T-helper 17 cell (primary cell): ENCODE data around the gene CIB4. TPM values are rescaled to one million over a fixed set of nuclear protein-coding genes. Genes with fewer than 3 reads are reported as not detected.

Experiments used
- ATAC-seq: fragments of 150-1000 bp; cut with Tn5 transposase; 2 replicates; pipeline ENCODE4 v1.10.0; 2021; ENCODE audit warnings: mild to moderate bottlenecking, moderate library complexity
- DNase-seq, 3 donors: peaks; one replicate each; pipeline versions ENCODE4 v3.0.0 to v3.0.0-alpha.2; 2020 to 2021
- H3K9me3 ChIP-seq: one replicate; pipeline ENCODE4 v1.7.0; 2013; ENCODE audit warnings: low read length, mild to moderate bottlenecking; ENCODE audit not compliant: control insufficient read depth, poor library complexity, severe bottlenecking
- H3K27ac Mint-ChIP-seq: one replicate; pipeline ENCODE4 v1.8.0; 2022; ENCODE audit warnings: mild to moderate bottlenecking, moderate library complexity, mixed read lengths
- H3K27me3 Mint-ChIP-seq: one replicate; pipeline ENCODE4 v1.8.0; 2022; ENCODE audit warnings: mixed read lengths
- H3K36me3 Mint-ChIP-seq: one replicate; pipeline ENCODE4 v1.8.0; 2022; ENCODE audit warnings: low read depth, mixed read lengths
- H3K4me1 Mint-ChIP-seq: one replicate; pipeline ENCODE4 v1.8.0; 2022; ENCODE audit warnings: mild to moderate bottlenecking, mixed read lengths
- H3K4me3 Mint-ChIP-seq: one replicate; pipeline ENCODE4 v1.8.0; 2022; ENCODE audit warnings: mild to moderate bottlenecking, moderate library complexity, mixed read lengths
- total RNA-seq, 4 donors: library from RNA in 2 of 4; stranded (reverse) in 2 of 4; gene quantifications; one replicate each; pipeline ENCODE4 v1.2.3 and lab custom pipeline; 2022 to 2026

The CIB4 gene
- total RNA-seq, 2 donors from 2014 or later = not detected

DNA sequence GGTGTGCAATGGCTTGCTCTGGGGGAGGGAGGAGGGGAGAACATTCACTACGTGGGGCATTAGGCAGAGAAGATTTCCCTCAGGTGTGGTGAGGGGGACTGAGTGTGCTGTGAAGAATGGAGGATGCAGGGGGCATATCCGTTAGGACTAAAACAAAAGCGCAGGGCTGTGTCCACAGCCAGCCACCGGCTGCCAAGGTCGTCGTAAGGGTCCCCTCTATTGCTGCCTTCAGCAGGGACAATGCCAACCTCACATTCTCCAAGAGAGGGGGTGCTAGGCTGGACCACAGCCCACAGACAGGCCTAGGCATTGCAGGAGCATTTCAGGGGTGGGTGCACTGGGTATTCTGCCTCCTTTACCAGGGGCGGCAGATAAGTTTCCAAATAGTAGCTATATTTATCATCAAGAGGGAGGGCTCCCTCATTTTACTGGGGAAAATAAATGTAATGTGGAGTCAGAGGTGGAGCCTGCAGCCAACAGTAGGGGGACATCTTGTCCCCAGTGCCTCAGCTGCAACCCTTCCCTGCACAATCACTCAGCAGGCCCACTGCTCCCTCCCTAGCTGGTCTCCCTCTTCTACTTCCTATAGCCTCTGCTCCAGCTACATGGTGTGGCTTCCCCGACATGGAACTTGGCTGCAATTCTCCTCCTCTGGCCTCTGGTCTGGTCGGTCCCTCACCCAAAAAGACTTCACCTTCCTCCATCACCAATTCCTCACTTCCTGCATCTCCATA is 88.4 kb downstream of the CIB4 start:
- H3K4me1 Mint-ChIP-seq = peaks cover 10% of the 10 kb centered on the region
- H3K27me3 Mint-ChIP-seq = peaks cover 74% of the 10 kb centered on the region
- DNase-seq = no peak
- no peaks in the 10 kb centered on the region for H3K9me3 ChIP-seq
- no peak for ATAC-seq
- H3K4me3 Mint-ChIP-seq = no peak overlapping the region
- no peak overlapping the region for H3K27ac Mint-ChIP-seq
- peaks cover 3% of the 10 kb centered on the region for H3K36me3 Mint-ChIP-seq

DNA sequence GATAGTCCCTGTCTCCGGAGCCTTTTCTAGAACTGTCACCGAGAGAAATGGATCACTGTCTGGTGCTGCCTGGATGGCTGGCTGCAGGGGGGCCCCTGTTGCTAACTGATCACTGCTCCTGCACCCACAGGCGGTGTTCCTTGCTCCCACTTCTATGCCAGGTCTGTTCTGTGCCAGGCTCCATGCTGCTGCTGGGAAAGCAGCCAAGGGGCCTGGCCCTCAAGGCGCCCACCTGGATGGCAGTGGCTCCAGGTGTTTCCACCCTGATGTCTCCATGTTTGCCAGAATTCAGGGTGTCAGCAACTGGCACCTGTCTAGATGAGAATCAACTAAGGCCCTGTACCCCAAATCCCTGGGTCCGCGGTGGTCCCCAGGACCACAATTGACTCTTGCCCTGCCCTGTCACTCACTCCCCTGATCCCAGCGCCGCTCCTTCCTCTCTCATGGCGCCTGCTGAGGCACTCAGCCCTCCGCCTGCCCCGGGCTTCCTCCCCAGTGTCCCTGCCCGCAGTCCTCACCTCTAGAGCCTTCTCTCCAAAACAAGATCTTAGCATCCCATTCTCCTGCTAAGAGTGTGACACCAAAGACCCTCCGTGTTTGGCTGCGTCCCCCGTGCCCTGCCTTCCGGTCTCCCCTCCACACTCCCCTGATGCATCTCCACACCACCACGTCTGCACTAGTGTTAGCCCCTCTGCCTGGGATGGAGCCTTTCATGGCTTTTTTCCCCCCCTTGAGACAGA is 90.7 kb downstream of the CIB4 start:
- Mint-ChIP-seq H3K4me1 (peaks cover 10% of the 10 kb centered on the region), H3K4me3 (no peak overlapping the region), H3K36me3 (peaks cover 3% of the 10 kb centered on the region), H3K27ac (no peak overlapping the region), H3K27me3 (peaks cover 57% of the 10 kb centered on the region)
- H3K9me3 ChIP-seq = no peaks in the 10 kb centered on the region
- DNase-seq (no peak), ATAC-seq (no peak)

DNA sequence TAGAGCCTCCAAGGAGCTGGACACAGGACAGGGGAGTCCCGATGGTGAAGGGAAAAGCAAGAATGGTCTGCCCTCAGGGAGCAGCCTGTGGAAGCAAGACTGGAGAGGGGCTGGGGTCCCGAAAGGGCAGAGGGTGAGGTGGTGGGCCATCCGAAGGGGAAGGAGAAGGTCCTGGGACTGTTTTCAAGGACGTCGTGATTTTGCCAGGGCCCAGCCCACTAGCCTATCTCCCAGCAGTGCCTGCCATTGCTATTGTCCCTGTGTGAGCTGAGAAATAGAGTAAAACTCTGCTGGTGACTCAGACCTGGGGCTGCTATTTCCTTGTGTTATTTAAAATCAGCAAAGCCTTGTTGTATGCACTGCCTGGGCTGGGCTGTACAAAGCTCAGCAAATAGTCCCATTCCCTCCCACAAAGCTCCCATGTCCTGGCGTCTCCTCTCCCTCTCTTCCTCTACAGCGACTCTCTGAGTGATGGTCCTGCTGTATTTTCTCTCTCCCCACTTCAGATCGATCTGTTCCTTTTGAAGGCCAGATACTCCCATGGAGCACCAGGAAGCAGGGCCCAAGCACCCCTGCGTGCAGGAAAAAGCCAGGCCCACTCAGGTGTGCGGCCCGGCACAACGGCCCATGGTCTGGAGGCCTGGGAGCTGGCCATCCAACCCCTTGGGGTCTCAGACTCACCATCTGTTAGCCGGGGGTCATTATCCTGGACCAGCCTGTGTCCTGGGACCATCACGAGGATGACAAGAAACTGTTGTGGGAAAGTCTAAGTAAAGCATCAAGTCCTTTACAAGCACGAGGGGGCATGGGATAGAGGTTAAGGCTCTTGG is 98.3 kb downstream of the CIB4 start:
- H3K9me3 ChIP-seq = no peaks in the 10 kb centered on the region
- Mint-ChIP-seq H3K4me3 (no peak overlapping the region), H3K27me3 (peaks cover 27% of the 10 kb centered on the region), H3K36me3 (no peaks in the 10 kb centered on the region), H3K27ac (no peak overlapping the region), H3K4me1 (no peaks in the 10 kb centered on the region)
- ATAC-seq (no peak), DNase-seq (no peak)

DNA sequence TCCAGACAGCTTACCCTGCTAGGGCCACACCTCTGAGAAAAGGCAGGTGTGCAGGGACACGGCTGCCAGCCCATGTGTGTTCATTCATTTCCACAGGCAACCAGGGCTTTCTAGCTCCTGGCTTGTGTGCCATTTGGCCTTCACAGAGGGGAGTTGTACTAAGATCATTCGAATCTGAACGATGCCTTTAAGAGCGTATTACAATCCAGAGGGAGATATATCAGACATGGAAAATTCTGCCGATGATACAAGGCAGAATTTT is 99.0 kb downstream of the CIB4 start:
- H3K27ac Mint-ChIP-seq = no peak overlapping the region
- H3K9me3 ChIP-seq = no peaks in the 10 kb centered on the region
- DNase-seq (no peak), ATAC-seq (no peak)
- no peak overlapping the region for H3K4me3 Mint-ChIP-seq
- H3K36me3 Mint-ChIP-seq = no peaks in the 10 kb centered on the region
- peaks cover 22% of the 10 kb centered on the region for H3K27me3 Mint-ChIP-seq
- H3K4me1 Mint-ChIP-seq = no peaks in the 10 kb centered on the region

DNA sequence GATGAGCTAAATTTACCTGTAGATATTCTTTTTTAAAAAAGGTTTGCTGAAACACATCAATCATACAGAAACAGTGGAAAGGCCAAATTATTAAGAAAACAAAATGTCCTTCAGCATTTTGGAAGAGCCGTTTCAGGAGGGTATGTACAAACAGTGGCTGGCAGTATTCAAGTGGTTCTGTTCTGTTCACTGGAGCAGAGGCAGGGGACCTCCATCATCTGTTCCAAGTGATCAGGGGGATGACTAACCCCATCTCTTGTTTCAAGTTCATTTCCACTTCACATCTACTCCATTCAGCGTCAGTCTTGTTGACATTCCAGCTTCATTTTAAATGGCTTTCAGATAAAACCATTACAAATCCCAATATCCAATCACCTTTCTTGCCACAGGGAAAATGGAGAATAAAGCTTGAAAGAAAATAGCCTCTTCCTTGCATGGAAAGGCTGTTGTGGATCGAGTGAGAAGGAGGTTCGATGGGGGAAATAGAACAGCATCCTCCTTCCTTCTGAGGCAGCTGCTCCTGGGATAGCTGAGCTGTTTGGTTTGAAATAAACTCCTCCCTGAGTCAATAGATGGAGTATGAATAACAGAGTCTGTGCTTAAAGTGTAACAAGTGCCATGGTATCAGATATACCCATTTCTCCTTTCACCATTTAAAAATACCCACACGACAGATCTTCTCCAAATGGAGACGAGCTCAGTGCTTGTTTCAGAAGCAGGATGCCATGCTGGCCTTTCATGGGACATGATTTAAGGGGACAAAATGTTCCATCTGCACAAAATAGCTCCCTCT is 99.6 kb downstream of the CIB4 start:
- H3K27ac Mint-ChIP-seq = no peak overlapping the region
- peaks cover 23% of the 10 kb centered on the region for H3K27me3 Mint-ChIP-seq

DNA sequence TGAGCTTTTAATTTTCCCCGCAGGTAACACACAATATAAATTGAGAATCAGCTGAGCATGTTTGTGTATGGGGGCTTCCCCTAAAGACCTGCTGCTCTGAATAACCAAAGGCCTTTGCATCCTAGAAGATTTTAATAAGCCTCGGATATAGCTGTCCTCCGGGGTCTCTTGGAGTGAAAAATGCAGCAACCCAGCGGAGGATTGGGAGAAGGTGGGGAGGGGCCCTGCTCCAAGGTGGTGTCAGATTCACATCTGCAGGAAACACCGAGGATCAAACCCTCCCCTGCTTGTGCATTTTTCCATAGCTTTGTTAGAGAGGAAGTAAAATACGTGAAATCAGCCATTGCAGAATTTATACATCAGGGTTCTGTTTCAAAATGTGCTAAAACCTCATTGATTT is 100.2 kb downstream of the CIB4 start:
- DNase-seq (no peak), ATAC-seq (no peak)
- Mint-ChIP-seq H3K27ac (no peak overlapping the region), H3K4me3 (no peak overlapping the region), H3K36me3 (no peaks in the 10 kb centered on the region), H3K4me1 (no peaks in the 10 kb centered on the region), H3K27me3 (peaks cover 27% of the 10 kb centered on the region)
- H3K9me3 ChIP-seq = no peaks in the 10 kb centered on the region

More for the DNA sequence above, 99.6 kb downstream of the CIB4 start:
- H3K36me3 Mint-ChIP-seq = no peaks in the 10 kb centered on the region
- ATAC-seq = no peak
- H3K4me1 Mint-ChIP-seq = no peaks in the 10 kb centered on the region
- no peak overlapping the region for H3K4me3 Mint-ChIP-seq
- DNase-seq = no peak
- H3K9me3 ChIP-seq = no peaks in the 10 kb centered on the region

DNA sequence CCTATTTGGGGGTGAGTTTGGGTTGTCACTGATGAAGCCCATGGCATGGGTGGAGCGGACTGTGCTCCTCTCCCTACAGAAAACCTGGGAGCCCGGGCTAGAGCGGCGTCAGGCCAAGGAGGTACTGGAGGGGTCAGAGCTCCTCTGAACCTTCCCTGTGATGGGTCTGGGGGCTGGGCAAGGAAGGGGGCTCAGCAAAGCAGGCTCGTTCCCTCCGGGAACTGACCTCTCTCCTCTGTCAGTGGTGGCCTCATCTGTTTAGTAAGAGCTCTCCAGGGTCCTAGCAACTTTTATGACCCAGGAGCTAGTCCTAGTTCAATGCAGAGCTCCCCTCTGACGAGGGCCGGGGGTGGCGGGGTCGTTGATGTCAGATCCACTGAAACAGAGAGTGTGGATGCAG is 100.9 kb downstream of the CIB4 start:
- Mint-ChIP-seq H3K27me3 (peaks cover 33% of the 10 kb centered on the region), H3K4me3 (no peak overlapping the region), H3K4me1 (no peaks in the 10 kb centered on the region), H3K27ac (no peak overlapping the region), H3K36me3 (no peaks in the 10 kb centered on the region)
- DNase-seq (no peak), ATAC-seq (no peak)
- H3K9me3 ChIP-seq = no peaks in the 10 kb centered on the region

DNA sequence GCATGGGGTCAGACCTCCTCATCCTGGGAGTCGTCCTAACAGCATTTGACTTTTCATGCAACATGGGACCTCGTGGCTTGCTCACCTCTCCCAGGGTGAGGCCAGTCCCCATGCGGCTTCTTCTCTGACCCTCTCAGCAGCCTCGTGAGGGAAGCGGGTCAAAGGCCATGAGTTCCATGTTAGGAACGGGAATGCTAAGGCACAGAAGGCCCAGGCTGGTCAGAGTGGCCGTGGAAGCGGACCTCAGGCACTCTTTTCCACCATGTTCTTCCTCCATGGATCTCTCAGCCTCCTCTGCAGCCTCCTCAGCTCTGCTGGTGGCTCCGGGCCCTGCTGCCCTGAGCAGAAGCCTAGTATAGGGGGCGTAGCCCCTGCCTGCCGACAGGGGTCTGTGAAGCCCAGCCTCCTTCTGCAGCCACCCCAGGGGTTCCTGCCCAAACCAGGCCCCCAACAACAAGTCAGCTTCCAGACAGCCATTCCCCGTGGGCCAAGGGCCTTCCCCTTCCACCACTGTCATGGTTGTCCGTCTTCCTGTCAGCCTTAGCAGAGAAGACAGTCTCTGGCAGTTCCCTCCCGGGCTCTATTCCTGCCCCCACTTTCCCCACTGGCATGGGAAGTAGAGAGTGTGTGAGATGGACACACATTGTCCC is 103.2 kb downstream of the CIB4 start:
- Mint-ChIP-seq H3K4me1 (no peaks in the 10 kb centered on the region), H3K36me3 (no peaks in the 10 kb centered on the region), H3K27me3 (peaks cover 25% of the 10 kb centered on the region), H3K4me3 (no peak overlapping the region), H3K27ac (no peak overlapping the region)
- DNase-seq = no peak
- no peaks in the 10 kb centered on the region for H3K9me3 ChIP-seq
- ATAC-seq = no peak

DNA sequence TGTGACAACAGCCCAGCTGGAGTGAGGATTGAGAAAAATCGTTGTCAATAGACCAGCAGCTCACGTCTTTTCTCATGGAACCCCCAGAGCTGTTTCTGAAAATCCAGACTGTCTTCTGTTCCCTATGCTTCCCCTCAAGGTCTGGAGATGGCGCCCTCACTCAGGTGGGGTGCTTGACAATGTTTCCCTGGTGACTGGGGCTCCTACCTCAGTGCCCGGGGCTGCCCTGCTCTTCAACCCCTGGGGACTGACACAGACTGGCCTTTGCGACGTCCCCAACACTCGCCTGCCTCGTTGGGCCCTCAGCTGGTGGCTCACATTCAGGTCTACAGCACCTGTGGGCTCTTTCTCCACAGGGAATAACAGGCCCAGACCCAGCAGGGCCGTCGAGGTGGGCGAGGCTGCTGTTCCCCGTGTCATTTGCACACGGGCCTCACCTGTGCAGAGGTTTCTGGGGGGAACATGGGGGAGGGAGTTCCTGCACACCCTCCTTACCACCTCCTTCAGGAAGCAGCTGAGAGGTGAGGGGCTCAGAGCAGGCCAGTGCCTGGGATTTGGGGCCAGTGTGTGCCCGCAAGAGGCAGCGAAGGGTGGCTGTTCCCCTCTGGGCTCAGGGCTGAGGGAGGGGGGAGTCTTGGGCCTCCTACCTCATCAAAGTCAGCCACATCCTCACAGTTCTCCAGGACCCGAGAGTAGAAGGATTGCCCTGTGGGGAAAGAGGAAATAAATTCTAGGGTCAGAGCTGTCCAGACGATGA is 103.9 kb downstream of the CIB4 start:
- H3K9me3 ChIP-seq = no peaks in the 10 kb centered on the region
- ATAC-seq (no peak), DNase-seq (no peak)
- Mint-ChIP-seq H3K27ac (no peak overlapping the region), H3K36me3 (no peaks in the 10 kb centered on the region), H3K27me3 (peaks cover 18% of the 10 kb centered on the region), H3K4me3 (no peak overlapping the region), H3K4me1 (no peaks in the 10 kb centered on the region)

DNA sequence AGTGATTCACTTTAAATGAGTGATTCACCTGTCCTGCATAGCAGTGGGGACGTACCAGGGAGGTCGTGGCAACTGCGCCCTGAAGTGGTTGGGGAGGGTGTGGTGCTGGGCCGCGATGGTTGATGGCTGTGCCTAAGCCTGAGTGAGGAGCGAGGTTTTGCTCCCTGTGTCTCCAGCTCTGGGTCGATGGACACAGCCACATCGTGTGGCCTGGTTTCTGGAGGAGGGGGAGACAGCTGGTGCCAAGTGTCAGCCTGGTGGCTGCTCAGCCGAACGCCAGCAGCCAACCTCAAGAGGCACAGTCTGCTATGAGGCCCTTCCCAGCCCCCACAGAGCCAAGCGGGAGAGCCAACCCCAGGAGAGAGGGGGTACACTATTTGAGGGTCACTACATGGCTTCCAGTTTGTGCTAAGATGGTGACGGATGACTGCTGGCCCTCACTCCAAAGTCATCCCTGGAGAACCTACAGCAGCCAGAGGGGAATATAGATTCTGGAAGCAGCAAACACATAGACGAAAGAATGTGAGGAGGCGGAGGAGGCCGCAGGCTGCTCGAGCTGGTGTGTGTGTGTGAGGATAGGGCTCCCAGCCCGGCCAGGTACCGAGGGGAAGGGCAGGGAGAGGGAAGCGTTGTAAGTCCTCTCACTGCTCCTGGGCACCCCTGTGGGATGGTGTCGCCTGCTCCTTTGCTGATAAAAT is 104.6 kb downstream of the CIB4 start:
- Mint-ChIP-seq H3K27me3 (peaks cover 11% of the 10 kb centered on the region), H3K4me3 (no peak overlapping the region), H3K36me3 (no peaks in the 10 kb centered on the region), H3K27ac (no peak overlapping the region), H3K4me1 (no peaks in the 10 kb centered on the region)
- no peak for ATAC-seq
- H3K9me3 ChIP-seq = no peaks in the 10 kb centered on the region
- DNase-seq = no peak

DNA sequence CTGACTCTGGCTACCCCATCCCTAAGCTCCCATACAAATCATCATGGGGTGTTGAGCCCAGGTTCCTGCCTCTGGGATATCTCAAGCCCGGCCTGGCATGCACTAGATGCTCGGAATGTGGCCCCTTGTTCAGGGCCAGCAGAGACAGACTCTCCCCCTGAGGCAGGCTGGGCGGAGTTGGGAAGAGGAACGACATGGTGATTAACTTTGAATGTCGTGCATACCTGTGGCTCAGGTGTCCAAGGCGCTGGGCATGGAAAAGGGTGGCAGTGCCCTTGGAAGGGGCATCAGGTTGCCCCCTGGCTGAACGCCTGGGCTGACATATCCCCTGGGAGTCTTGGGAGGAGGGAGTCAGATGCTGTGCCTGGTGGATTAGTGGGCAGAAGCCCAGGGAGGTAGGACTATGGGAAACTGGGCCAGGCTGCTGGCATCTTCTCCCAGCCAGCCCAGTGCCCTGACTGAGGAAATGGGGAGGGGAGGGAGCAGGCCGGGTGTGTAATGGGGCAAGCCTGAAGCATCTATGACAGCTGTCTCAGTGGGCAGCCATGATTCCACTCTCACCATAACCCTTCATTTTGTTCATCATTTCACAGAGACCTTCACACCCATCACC is 105.4 kb downstream of the CIB4 start:
- H3K9me3 ChIP-seq = no peaks in the 10 kb centered on the region
- DNase-seq (no peak), ATAC-seq (no peak)
- Mint-ChIP-seq H3K4me1 (no peaks in the 10 kb centered on the region), H3K27ac (no peak overlapping the region), H3K36me3 (no peaks in the 10 kb centered on the region), H3K27me3 (peaks cover 18% of the 10 kb centered on the region), H3K4me3 (no peak overlapping the region)
